Skeletal muscle cell (primary cell): ENCODE results near the gene MYL7.

ENCODE experiments used
- DNase-seq: peaks from one replicate; pipeline ENCODE4 v3.0.0-alpha.2; 2010; ENCODE audit warnings: low read depth
- H3K4me3 ChIP-seq: 2 replicates; pipeline ENCODE4 v1.5.1; 2011; ENCODE audit warnings: low read depth, mild to moderate bottlenecking, control low read depth, low read length, moderate library complexity

Gene MYL7

DNA sequence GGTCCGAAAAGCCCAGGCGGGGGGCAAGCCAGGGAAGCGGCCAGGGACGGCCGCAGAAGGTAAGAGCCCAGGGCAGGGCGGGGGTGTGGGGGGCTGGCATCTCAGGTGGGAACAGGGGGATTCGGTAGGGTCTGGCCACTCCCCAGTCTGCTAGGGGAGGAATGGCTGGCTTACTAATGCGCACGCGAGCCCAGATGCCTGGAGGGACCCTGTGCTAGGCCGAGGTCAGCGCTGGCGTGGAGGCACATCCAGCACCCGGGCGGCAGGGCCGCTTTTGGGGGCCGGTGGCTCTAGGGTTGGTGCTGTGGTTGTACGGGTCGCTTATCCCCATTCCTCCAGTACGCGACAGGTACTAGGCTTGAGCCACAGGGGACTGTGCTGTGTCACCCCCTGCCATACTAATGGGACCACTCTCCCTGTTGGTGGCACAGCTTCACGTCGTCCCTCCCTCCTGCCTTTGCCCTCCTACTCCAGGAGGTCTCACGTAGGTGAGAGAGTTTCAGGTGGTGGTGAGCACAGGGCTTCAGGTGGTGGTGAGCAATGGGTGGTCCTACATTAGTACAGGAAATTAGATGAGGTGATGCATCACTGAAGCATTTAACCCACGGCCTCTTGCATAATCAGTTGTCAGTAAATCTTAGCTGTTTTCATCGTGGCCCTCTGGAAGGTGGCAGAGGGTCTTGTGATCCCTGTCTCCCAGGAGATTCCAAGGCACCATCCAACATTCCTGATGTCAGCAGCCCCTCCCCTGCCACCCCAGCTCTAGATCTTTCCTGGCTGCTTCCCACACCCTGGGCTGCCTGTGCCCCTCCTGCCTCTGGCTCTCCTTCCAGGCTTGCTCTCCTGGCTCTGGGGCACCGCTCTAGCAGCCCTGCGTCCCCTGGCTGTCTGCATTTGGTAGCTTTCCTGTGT is 36.0 kb downstream of the MYL7 start:
- H3K4me3 ChIP-seq: peak overlapping the region; percentile 58
- DNase-seq: peak; percentile 41

DNA sequence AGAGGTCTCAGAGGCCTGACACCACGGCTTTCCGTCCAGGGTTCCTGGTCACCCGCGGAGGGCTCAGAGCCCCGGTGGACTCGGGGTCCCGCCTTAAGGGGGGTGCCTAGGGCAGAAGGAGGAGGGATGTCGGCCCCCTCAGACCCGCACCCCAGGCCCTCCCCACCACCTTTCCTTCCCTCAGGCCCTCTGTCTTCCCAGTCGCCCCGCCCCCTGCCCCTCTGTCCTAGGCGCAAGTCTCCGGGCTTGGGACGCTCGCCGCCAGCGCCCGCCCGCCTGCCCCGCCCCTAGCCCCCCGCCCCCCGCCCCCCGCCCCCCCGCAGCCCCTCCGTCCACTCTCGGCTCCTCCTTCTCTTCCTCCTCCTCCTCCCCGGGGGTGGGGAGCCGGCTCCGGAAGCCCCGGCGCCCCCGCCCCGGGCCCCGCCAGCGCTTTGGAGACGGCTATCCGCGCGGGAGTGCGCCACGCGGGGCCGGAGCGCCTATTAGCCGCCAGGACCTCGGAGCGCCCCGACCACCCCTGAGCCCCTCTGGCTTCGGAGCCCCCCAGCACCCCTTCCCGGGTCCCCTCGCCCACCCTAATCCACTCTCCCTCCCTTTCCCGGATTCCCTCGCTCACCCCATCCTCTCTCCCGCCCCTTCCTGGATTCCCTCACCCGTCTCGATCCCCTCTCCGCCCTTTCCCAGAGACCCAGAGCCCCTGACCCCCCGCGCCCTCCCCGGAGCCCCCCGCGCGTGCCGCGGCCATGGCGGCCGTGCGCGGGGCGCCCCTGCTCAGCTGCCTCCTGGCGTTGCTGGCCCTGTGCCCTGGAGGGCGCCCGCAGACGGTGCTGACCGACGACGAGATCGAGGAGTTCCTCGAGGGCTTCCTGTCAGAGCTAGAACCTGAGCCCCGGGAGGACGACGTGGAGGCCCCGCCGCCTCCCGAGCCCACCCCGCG is 36.9 kb downstream of the MYL7 start, which contains the start of gene AEBP1:
TSS of gene AEBP1 (plus strand) at position 423 of the 937 bp plus-strand sequence. CDS start at position 744, 321 bp downstream.
- DNase-seq: no peak

DNA sequence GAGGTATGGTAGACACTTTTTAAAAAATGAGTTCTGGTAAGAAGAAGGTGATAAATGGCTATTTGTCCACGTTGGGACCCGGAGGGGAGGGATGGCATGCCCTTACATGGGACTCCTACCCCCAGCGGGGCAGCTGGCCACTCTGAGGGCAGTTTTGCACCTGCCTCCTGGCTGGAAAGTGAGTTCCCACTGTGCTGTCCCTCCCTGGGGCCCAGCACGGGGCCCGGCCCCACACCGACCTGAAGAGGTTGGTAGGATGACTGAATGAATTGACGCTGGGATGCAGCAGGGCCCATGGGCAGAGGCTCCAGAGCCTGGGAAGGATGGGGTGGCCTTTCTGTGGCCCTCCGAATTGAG is 37.6 kb downstream of the MYL7 start:
- H3K4me3 ChIP-seq: no peak overlapping the region
- DNase-seq: no peak

More for the DNA sequence above, 36.9 kb downstream of the MYL7 start, which contains the start of gene AEBP1:
- peak within 1 kb of the TSS; percentile 58 for H3K4me3 ChIP-seq

DNA sequence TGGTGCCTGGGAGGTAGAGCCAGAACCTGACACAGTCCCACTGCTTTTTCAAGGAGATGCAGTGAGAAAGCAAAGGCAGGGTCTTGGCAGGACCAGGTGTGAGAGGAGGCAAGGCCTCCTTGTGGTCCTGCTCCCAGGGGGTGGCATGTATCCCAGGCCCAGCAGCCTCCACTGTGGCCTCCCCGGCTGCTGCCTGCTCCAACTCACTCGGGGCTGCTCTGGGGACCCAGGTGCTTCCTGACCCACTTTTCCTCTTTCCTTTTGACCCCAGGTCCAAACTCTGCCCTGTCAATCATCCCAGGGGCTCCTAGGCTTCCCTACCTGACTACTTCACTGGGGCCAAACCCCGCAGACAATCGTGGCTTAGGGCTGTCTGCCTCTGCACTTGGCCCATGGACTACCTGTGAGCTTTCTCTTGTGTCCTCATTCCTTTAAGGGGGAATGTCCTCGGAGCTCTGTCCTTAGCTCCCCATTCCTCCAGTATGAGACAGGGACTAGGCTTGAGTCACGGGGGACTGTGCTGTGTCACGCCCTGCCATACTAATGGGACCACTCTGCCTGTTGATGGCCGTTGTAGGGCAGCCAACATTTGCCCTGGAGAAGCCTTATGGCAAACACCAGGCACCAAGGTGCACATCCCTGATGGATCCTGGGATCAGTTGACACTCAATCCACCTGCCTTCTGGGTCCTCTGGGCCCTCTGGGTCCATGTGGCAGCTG is 38.1 kb downstream of the MYL7 start:
- no peak for DNase-seq
- no peak overlapping the region for H3K4me3 ChIP-seq

DNA sequence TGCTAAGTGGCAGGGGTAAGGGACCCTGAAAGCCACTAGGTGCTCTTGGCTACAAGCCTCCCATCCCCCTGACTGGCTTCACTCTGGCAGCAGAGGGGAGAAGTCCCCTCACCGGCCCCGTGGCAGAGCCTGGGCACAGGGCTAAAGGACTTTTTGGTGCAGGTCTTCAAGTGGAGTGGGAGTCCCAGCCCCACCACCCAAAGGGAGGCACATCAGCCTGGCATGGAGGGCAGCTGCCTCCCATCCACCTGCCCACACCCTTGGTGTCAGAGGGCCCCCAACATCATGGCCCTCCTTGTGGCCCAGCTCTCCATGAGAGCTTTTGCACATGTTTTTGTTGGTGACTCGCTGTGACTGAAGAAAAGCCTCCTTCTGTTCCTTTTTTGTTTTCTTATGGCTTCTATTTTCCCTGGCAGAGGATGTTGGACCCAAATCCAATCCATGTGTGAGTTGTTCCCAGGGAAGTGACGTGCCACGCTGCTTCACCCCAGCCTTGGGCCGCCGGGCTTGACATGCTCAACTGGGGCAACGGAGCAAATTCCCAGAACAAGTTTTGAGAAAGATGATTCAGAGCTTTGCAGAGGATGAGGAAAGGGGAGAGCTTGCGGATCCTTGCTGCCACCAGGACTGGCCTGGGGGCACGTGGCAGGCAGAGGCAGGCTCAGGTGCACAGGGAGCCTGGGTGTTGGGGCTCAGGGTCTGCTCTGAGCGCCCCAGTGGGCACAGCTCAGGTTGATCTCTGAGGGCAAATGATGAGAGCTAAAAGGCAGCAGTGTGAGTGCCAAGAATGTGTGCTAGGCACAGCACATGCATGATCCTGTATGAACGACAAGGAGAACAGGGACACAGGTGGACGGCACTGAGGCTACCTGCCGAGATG is 38.9 kb downstream of the MYL7 start:
- H3K4me3 ChIP-seq: no peak overlapping the region
- DNase-seq: peak; percentile 74

DNA sequence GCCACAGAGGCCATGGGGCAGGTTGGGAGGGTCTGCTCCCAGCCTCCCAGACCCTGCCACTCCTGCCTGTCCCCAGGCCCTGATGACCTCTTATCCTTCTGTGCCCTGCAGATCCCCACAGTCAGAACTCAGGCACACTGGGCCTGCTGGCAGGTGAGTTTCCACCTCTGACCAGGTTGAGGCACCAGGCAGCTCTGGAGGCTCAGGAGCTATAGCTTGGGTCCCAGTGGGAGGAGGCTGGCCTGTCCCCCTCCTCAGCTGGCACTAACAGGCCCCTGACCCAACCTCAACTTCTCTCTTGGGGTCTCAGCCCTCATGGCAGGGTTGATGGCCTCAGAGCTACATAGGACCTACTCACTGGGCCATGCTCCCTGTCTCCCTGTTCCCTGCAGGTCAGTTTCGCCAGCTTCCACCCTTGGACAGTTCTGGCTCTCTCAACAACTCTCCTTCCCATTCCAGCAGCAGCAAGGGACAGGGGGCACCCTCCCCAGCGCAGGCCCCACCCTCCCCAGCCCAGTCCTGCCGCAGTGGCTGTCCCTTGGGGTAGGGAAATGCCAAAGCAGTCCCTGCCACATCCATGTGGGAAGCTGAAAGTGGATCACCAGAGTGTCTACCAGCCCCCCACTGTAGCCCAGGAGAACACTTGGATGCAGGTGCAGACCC is 39.7 kb downstream of the MYL7 start:
- no peak overlapping the region for H3K4me3 ChIP-seq
- DNase-seq: no peak

DNA sequence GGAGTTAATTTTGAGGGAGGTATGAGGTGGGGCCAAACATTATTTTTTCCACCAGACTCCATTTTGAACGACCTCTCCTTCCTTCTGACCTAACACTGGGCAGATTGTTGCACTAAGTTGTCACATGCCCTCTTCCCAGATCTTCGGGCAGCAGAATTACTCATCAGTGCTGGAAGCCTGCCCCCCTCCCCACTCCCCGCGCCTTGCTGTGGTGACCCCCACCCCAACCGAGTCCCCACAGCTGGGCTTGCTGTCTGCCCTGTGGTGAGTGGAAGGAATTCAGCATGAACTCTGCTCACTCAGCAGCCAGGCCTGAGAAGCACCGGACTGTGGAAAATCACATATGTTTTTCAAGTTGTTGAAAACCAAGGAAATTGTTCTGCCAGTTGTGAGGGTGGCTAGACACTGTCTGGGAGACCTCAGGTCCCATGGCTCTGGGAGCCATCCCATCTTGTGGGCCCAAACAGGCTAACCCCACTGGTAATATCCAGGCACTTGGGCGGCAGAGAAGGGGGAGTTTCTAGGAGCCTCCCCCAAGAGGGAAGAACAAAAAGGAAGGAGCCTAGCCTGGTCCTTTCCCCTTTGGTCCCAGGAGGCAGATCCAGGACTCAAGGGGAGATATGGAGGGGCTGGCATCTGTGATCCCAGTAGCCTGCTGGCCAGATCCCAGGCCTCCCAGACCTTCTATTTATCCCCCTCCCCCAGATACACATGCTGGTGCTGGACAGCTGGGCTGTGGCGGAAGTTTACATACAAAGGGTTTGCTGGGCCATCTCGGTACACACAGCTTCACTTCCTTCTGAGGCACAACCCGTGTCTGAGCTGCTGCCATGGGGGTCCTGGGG is 40.5 kb downstream of the MYL7 start:
- H3K4me3 ChIP-seq: no peak overlapping the region
- peak; percentile 69 for DNase-seq

DNA sequence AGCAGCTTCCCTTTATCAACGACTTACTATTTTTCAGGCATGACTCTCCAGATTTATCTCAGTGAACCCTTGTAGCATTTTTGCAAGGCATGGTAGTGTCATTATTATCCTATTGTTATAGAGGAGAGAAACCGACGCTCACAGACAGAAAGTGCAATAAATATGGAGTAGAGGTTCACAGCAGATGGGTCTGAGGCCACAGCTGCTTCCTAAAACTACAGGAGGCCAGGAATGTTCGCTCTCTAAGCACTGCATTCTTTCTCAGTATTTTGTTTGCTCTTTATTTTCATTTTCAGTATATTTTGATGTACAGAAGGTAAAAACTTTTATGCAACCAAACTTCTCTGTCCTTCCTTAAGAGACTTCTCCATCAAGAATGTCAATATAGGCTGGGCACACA is 41.5 kb downstream of the MYL7 start:
- H3K4me3 ChIP-seq: no peak overlapping the region
- DNase-seq: no peak

DNA sequence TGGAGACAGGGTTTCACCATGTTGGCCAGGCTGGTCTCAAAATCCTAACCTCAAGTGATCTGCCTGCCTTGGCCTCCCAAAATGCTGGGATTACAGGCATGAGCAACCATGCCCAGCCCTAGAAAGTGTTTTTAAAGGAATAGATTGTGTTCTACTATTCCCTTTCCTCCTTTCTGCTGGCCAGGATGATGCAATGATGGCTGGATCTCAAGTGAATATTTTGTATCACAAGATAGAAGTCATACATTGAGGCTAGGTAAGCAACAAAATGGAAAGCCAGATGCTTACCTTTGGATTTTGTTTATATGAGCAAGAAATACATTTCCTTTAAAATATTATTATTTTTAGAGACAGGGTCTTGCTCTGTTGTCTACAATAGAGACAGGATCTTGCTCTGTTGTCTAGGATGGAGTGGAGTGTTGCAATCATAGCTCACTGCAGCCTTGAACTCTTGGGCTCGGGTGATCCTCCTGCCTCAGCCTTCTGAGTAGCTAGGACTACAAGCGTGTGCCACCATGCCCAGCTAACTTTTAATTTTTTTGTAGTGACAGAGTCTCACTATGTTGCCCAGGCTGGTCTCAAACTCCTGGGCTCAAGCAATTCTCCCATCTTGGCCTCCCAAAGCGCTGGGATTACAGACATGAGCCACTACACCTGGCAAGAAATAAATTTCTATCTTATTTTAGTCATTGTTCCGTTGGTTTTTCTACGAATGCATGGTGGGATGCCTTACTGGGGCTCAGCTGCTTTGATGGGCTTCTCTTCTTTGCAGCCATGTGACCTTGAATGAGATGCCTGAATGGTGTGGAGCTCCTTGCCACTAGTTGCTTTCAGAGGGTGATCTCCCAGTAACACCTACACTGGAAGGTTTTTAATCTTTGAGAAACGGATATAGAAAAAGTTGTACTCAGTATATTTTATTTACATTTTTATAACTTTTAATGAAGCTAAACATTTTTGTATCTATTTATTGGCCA is 42.8 kb downstream of the MYL7 start:
- no peak for DNase-seq

DNA sequence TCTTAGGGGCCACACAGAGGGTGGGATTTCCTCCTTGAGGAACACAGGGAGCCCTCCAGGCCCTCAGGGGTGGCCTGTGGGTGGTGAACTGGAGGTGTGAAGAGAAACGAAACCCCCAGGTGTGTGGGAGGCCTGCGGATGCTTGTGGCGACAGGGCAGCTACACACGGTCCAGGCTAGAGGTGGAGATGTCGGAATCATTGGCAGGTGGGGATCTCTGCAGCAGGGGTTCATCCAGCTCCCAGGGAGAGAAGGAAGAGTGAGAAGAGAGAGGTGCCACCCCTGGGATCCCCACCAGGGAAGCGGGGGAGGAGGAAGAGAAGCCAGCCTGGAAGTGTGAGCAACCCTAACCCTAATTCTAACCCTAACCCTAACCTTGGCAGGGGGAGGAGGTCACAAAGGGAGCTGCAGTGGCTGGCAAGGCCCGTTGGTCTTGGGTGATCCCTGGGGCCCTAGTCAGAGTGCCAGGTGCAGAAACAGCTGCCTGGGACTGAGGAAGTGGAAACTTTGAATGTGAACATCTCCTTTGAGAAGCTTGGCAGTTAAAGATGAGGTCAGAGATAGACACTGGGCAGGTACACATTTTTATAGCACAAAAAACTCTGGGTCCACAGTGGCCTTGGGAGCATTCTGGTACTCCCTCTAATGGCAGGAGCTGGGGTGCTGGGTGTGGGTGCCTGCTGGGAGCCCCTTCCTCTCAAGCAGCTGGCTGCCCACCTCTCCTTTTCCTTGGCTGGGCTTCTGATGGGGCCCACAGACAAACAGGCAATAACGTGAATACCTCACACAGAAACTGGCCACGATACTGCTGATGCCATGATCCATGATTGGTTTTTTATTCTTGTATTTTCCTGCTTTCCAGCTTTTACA is 43.8 kb downstream of the MYL7 start:
- no peak overlapping the region for H3K4me3 ChIP-seq
- no peak for DNase-seq

More for the DNA sequence above, 42.8 kb downstream of the MYL7 start:
- H3K4me3 ChIP-seq: no peak overlapping the region

DNA sequence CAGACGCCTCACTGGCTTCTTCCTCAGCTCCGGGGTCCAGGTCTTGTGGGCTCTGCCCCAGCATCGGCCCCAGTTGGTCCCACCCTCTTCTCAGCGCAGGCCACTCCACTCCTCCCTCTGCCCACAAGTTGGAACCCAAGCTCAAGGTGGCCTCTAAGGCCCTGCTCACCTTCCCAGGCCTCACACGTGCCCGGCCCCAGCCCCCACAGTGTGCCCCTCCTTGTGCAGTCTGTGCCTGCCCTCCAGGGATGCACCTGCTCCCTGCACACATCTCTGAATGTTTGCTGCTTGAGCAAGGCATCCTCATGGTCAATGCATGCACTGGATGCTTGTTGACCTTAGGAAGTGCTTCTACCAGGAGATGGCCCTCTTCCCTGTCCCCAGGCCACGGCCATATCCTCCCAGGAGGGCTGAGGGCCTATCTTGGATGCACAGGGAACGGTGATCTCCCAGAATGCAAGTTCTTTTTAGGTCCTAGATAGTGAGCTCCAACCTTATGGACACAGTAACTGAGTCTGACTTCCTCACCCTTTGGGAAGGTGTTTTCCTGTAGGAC is 44.7 kb downstream of the MYL7 start:
- no peak overlapping the region for H3K4me3 ChIP-seq
- no peak for DNase-seq

DNA sequence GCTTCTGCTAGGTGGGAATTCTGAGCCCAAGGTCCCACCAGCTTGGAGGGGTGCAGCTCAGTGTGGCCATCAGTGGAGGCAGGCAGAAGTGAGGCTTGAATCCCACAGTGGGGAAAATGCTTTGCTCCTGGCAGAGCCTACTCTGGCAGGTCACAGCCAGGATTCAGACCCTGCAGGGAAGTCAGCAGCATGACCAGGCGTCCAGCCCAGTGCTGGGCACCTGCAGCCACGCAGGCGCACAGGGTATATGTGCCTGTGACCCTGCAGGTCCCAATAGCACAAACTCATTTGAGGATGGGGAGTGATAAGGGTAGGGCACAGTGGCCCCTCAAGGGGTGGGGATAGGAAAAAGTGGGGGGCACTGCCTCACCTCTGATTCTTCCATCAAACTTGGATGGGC is 45.4 kb downstream of the MYL7 start:
- DNase-seq: no peak
- no peak overlapping the region for H3K4me3 ChIP-seq

DNA sequence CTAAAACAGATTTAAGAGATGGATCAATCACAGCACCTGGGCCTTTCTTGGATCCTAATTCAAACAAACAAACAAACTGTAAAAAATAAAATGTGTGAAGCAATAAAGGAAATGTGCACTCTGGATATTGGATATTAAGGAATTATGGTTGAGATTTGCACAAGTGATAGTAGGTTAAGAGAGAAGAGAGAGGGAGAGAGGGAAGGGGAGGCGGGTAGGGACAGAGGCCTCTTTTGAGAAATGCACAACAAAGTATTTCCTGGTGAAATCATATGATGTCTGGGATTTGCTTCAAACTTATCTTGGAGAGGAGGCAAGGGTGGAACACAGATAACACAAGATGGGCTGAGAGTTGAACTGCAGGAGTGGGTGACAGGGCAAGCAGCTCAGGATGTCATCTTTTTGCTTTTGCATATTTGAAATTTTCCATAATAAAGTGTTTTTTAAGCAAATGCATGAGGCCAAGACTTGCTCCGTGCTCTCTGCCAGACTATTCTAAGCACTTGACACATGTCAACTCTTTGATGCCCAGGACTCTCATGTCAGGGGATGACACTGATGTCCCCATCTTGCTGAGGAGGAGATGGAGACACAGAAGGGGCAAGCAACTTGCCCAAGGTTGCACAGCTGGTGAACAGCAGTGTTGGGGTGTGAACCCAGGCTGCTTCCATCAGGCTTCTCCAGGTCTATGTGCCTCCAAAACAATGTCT is 46.1 kb downstream of the MYL7 start:
- no peak for DNase-seq
- no peak overlapping the region for H3K4me3 ChIP-seq

DNA sequence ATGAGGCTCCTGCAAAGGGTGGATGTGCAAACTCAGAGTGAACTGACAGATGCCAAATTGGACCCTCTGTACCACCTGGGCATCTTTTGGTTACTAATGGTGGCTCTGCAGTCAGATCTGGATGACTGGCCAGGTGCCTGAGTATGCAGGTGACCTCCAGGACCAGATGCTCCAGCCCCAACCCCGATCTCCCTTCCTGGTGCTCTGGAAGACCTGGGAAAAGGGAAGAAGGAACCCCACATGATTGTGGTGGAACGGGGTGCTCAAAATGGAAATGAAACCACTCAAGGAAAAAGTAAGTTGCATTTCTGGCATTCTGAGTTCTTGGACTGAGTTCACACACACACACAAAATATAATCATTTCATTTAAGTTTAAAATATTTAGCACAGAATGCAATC is 46.8 kb downstream of the MYL7 start:
- no peak overlapping the region for H3K4me3 ChIP-seq
- no peak for DNase-seq
